CD4-positive, alpha-beta T cell treated with Interferon gamma for 1 hour (primary cell): ENCODE results near the gene RLBP1.

Experiments used
- DNase-seq: peaks from one replicate; pipeline ENCODE4 v3.0.0-alpha.2; 2020

The RLBP1 gene

GRCh38 chr15:89177633-89178306 lies 43.6 kb downstream of the RLBP1 start:
- peak; percentile 52 for DNase-seq

GRCh38 chr15:89177116-89177515 lies 44.3 kb downstream of the RLBP1 start:
- DNase-seq, result no peak

DNA sequence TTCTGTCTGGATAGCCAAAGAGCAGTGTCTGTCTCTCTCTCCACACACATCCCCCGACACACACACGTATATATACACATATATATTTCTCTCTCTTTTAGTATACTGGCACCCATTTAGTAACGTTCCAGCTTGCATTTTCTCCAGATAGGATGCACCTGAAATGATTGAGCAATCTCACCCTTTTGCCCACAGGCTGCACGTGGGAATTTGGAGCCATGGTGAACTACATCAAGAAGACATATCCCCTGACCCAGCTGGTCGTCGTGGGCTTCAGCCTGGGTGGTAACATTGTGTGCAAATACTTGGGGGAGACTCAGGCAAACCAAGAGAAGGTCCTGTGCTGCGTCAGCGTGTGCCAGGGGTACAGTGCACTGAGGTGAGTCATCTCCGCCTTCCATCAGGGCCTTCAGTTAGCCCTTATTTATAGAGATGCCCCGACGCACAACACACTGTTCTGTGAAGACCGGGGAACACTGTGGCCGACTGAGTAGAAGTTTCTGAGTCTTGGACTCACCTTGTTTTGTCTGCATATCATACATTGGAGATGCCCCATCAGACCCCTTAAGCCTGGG lies 45.7 kb downstream of the RLBP1 start:
- DNase-seq, result no peak

- no peak for DNase-seq
Observed at GRCh38 chr15:89174476-89174875, 46.9 kb downstream of the RLBP1 start.

- DNase-seq, result no peak
Observed at GRCh38 chr15:89172921-89173320, 48.5 kb downstream of the RLBP1 start.

- DNase-seq, result no peak
Observed at GRCh38 chr15:89171136-89172072, 50.0 kb downstream of the RLBP1 start.

DNA sequence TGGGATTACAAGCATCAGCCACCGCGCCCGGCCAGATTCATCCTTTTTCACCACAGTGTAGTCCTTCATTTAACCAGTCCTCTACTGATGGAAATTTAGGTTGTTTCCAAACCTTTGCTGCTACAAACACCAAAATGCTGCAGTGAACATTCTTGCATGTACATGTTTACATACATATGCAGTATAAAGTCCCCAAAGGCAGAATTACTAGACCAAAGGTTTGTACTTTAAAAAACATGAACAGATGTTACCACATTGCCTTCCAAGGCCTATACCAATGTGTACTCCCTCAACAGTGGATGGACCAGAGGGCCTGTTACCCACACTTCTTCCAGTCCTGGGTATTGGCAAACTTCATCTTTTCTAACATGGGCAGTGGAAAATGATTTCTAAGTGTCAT lies 51.0 kb downstream of the RLBP1 start:
- no peak for DNase-seq

DNA sequence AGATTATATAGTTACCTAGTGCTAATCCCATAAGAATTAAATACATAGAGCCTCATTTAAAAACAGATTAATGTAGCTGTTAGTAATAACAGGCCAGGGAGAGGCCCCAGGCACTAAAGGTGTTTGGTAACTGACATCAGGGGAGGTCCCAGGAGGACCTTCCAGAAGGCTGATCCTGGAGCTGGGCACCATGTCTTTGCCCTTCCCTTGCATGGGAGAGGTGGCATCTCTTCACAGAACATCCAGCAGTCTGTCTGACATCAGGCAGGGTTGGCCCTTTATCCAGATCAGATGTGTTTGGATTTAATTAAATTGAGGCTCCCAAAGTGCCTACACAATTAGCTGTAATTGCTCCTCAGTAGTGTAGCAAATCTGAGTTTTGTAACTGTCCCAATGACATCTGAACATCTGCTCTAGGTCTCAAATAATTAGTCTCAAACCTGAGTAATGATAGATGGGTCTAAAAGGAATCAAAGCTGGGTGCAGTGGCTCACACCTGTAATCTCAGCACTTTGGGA lies 53.0 kb downstream of the RLBP1 start:
- no peak for DNase-seq

DNA sequence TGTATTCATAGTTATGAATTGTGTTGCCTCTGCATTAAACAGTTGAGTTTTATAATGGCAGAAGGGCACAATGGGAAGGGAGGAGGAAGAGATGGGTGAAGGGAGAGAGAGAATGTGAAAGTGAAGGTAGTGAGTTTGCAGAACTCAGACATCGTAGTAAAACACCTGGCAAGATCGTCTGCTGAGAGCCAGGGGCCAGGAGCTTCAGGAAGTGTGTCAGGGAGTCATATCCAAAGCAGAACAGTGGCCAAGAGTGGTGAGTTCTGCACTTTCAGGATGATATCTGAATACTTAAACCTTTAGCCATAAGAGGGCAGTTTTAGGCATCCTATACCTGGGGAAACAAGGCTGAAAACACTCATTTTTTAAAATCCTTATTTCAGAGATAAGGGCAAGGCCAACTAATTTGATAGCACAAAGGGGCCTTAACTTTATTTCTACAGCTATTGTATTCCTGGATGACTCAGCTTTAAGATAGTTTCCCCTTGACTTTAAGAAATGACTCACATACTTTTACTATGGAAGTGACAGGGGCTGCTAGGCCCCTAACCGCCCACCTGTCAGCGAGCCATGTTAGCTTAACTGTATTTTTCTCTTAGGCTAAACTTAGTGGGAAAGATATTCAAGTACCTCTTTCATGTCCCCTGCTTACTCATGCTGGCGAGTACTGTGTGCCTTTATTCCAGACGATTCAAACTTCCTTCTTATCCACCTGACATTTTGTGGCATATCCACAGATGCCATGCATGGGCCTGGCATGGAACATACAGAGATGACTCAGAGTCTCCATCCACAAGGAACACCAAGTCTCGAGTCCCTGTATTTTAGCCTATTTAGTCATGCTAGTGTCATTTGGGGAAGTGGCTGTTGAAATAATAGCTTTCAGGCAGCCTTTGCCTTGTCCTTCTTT lies 53.9 kb downstream of the RLBP1 start:
- peak; percentile 15 for DNase-seq

DNA sequence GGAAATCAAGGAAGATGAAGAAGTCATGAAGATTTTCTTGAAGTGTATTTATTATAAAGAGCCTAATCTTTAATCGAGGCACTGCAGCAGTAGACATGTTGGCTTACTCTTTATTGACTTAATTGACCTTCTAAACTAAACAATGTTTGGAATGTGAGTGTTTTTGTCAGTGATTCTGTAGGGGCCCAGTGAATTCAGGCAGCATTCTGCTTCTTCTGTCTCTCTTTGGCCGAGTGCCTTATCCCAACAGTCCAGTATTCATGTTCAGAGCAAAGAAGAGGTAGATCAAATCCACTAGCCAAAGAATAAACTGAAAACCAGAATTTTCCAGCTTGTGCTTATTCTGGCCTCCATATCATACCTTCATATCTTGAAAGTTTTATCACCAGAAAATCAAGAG lies 55.7 kb downstream of the RLBP1 start:
- DNase-seq, result no peak

DNA sequence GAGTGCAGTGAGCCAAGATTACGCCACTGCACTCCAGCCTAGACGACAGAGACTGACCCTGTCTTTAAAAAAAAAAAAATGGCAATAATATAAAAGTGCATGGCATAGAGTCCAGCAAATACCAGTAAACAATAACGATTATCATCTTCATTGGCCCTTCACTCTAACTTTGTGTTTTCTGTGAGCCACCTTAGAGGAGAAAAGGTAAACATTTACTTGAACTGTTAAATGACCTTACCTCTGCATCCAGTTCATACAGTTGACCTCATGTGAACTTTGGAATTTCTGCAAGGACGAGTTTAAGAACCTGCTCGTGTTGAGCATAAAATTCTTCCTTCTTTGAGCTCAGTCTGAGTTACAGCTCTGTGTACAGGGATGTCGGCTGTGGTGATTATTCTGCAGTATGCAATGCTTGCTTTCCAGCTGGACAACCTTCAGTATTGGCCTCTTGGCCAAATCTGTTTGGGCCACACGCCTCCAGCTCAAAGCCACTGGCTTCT lies 56.6 kb downstream of the RLBP1 start:
- no peak for DNase-seq

- no peak for DNase-seq
Observed at GRCh38 chr15:89163271-89164055, 57.9 kb downstream of the RLBP1 start.

- DNase-seq, result no peak
Observed at GRCh38 chr15:89161666-89162065, 59.7 kb downstream of the RLBP1 start.
